Measurements from ENCODE around the gene PTGS1.

The PTGS1 gene

DNA sequence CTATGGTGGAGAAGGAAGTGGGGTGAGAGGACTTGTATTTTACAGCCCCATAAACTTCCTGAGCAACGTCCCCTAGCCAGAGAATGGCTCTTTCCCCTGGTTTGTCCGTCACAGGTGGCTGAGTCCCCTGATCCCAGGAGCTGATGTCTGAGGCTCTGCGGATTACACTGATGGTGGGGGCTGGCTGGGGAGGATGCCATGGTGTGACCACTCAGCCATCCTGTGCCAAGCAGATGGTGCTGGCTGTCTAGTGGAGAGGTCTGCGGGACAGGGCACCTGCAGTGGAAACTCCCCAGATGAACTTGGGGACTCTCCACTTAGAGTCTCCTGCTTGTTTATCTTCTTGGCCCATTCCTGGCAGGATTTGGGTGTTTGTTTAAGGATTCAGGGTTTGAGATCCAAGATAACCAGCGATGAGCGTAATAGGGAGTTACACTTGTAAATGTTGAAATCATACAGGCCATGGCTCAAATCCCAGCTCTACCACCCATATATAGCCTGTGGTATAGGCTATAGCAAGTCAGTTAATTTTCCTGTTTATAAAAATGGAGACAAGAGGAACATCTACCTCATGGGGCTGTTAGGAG, 4.7 kb upstream of the PTGS1 start:
- no peak overlapping the region for H3K27ac ChIP-seq
- H3K4me3 ChIP-seq: no peak overlapping the region
- H3K9me3 ChIP-seq: no peaks in the 10 kb centered on the region
- intact Hi-C loops (cut with DNase I; ENCODE audit: low total_unique reads): no loop called here
- H3K36me3 ChIP-seq: no peaks in the 10 kb centered on the region
- H3K27me3 ChIP-seq: peaks cover 0 to 5% of the 10 kb centered on the region in 2 donors
- no peak for DNase-seq
- peaks cover 0 to 9% (median 5%) of the 10 kb centered on the region in 4 donors for H3K4me1 ChIP-seq
- TF ChIP-seq, protein P1, sequence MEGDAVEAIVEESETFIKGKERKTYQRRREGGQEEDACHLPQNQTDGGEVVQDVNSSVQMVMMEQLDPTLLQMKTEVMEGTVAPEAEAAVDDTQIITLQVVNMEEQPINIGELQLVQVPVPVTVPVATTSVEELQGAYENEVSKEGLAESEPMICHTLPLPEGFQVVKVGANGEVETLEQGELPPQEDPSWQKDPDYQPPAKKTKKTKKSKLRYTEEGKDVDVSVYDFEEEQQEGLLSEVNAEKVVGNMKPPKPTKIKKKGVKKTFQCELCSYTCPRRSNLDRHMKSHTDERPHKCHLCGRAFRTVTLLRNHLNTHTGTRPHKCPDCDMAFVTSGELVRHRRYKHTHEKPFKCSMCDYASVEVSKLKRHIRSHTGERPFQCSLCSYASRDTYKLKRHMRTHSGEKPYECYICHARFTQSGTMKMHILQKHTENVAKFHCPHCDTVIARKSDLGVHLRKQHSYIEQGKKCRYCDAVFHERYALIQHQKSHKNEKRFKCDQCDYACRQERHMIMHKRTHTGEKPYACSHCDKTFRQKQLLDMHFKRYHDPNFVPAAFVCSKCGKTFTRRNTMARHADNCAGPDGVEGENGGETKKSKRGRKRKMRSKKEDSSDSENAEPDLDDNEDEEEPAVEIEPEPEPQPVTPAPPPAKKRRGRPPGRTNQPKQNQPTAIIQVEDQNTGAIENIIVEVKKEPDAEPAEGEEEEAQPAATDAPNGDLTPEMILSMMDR (IDR thresholded peaks at IDR 0.05): no peak

DNA sequence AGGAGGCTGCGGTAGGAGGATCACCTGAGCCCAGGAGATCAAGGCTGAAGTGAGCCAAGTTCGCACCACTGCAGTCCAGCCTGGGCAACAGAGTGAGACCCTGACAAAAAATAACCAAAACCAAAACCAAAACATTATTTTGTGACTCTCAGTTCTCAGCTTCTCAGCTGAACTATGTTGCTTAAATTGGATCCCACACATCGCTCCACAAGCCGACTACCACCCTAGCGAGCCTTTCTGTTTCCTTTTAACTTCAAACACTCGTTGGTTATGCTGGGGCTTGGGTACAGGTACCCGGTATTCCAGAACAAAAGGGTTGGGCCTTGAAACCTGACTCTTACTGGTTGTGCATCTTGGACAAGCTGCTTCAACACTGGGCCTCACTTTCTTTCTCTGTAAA, 3.8 kb upstream of the PTGS1 start:
- peaks cover 0 to 11% (median 8%) of the 10 kb centered on the region in 4 donors for H3K4me1 ChIP-seq
- no peak overlapping the region for H3K27ac ChIP-seq
- H3K36me3 ChIP-seq: no peaks in the 10 kb centered on the region
- no peak overlapping the region for H3K4me3 ChIP-seq
- TF ChIP-seq, protein P1 (IDR thresholded peaks at IDR 0.05): no peak
- intact Hi-C loops (cut with DNase I; ENCODE audit: low total_unique reads): no loop called here
- H3K9me3 ChIP-seq: no peaks in the 10 kb centered on the region
- no peak for DNase-seq
- H3K27me3 ChIP-seq: peaks cover 0 to 13% of the 10 kb centered on the region in 2 donors

DNA sequence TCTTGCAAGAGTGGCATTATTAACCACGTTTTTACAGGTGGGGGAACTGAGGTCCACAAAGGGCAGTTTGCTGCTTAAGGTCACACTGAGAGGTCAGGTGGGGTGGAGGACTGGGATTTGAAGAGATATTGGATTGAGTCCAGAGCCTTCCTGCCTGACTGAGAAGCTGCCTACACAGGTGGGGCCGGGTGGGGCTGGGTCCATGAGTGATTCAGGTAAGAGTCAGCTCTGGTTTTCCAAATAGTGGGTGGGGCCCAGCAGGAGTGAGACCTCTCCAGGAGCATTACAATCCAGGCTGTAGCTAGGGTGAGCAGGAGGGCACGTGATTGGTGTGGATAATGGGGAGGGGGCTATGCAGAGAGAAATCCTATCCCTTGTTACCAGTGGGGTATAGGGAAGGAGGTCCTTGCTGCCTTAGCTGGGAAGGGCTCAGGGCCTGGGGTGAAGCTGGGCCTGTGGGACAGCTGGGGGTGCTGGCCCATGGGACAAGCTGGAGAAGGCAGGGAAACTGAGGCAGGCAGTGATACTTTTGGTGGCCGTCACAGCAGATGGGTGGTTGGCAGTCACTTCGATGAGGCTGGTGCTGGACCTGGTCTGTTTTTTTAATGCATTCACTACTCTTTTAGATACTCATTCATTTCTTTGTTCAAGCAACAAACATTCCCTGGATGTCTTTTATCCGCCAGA, 2.9 kb upstream of the PTGS1 start:
- intact Hi-C loops (cut with DNase I; ENCODE audit: low total_unique reads): no loop called here
- no peak for DNase-seq
- TF ChIP-seq, protein P1 (IDR thresholded peaks at IDR 0.05): no peak
- Histone ChIP-seq H3K4me1 (peaks cover 0 to 11% (median 8%) of the 10 kb centered on the region in 4 donors), H3K27ac (no peak overlapping the region), H3K27me3 (peaks cover 0 to 18% of the 10 kb centered on the region in 2 donors), H3K36me3 (no peaks in the 10 kb centered on the region), H3K9me3 (no peaks in the 10 kb centered on the region), H3K4me3 (no peak overlapping the region)

DNA sequence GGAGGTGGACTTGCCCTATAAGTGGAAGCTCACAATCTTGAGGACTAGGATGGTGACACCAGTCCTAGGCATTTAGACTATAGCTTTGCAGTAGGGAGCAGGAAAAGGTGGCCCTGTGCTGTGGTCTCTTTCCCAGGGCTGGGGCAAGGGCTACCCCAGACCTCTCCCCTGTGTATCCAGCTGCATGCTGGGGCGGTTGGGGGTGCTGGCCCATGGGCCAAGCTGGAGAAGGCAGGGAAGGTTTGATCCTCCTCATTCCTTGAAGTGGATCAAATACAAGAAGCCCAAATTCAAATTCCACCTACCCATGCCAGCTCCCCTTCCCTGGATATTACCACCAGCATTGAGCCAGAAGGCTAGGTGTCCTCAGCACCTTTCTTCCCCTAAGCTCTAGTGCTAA, 2.2 kb upstream of the PTGS1 start:
- Histone ChIP-seq H3K27me3 (peaks cover 0 to 18% of the 10 kb centered on the region in 2 donors), H3K4me1 (peaks cover 0 to 11% (median 8%) of the 10 kb centered on the region in 4 donors), H3K36me3 (no peaks in the 10 kb centered on the region), H3K27ac (no peak overlapping the region), H3K4me3 (no peak overlapping the region), H3K9me3 (no peaks in the 10 kb centered on the region)
- no peak for DNase-seq
- intact Hi-C loops (cut with DNase I; ENCODE audit: low total_unique reads): no loop called here
- TF ChIP-seq, protein P1 (IDR thresholded peaks at IDR 0.05): no peak

DNA sequence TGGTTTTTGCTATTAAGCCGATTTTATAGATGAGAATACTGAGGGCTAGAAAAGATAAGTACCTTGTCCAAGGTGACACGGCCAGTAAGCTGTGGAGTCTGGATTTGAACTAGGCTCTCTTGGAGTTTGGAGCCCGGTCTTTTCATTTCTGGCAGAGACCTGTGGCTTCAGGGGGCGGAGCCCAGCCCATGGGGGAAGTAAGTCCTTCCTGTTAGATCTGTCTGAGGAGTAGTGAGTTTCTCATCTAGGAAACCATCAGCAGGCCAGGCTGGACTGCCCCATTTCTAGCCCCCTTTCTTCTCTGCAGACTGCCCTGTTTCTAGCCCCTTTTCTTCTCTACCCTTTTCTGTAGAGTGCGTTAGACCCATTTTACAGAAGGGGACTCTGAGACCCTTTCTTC, 521 bp upstream of the PTGS1 start:
- H3K27me3 ChIP-seq: peaks cover 0 to 18% of the 10 kb centered on the region in 2 donors
- H3K4me3 ChIP-seq: peak overlapping the region in 1 of 2 donors; percentile 43
- DNase-seq: no peak
- no peak overlapping the region for H3K27ac ChIP-seq
- TF ChIP-seq, protein P1 (IDR thresholded peaks at IDR 0.05): no peak
- intact Hi-C loops (cut with DNase I; ENCODE audit: low total_unique reads): no loop called here
- H3K36me3 ChIP-seq: no peaks in the 10 kb centered on the region
- H3K4me1 ChIP-seq: peaks cover 0 to 19% (median 14%) of the 10 kb centered on the region in 4 donors
- no peaks in the 10 kb centered on the region for H3K9me3 ChIP-seq
